Activated CD4-positive, alpha-beta T cell treated with anti-CD3 and anti-CD28 coated beads, Interleukin-2, amount 10 ng/mL, durations not matched to agents 24 days and 14 days (primary cell): Measurements from ENCODE around the gene HABP4. TPM values are rescaled to one million over a fixed set of nuclear protein-coding genes. Genes with fewer than 3 reads are reported as not detected.
A peak's percentile ranks its signal among the peaks of the same experiment; 100 is the strongest.

Experiments
- DNase-seq: peaks from one replicate; pipeline ENCODE4 v3.0.0; 2022
- H3K27ac Mint-ChIP-seq: one replicate; pipeline ENCODE4 v1.8.0; 2022; ENCODE audit warnings: mild to moderate bottlenecking, mixed read lengths
- H3K27me3 Mint-ChIP-seq: one replicate; pipeline ENCODE4 v1.8.0; 2022; ENCODE audit warnings: mixed read lengths
- H3K36me3 Mint-ChIP-seq: one replicate; pipeline ENCODE4 v1.8.0; 2022; ENCODE audit warnings: low read depth, mild to moderate bottlenecking, mixed read lengths
- H3K4me1 Mint-ChIP-seq: one replicate; pipeline ENCODE4 v1.8.0; 2021; ENCODE audit warnings: mixed read lengths
- H3K4me3 Mint-ChIP-seq: one replicate; pipeline ENCODE4 v1.8.0; 2022; ENCODE audit warnings: mild to moderate bottlenecking, moderate library complexity, mixed read lengths
- H3K9me3 Mint-ChIP-seq: one replicate; pipeline ENCODE4 v1.8.0; 2021; ENCODE audit warnings: mixed read lengths
- intact Hi-C: fragments of 100-400 bp; cut with micrococcal nuclease; formaldehyde crosslinking; loops from one replicate; pipeline ENCODE4 v1.15.1; 2023
- total RNA-seq: library from RNA; stranded (reverse); gene quantifications from 2 replicates; pipeline ENCODE4 v1.2.3, GENCODE V29; 2022

The HABP4 gene
- total RNA-seq, 1 donor from 2014 or later = 9.1 TPM

DNA sequence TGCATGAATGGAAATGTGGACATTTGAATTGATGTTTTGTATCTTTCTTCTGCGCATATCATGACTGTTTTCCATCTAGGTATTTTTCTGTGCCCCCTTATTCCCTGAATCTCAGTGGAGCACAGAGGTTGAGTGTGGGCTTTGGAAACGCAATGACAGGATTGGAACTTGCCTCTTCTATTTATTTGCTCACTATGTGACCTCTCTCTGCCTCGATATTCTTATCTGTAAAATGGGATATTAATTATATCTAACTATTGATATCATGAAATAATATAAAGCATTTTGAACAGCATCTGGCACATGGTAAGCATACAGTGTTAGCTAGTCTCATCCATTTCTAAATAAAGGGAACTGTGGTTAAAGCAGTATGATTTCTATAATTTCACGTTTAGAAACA lies 26.0 kb downstream of the HABP4 start:
- peaks cover 8% of the 10 kb centered on the region for H3K4me1 Mint-ChIP-seq
- H3K9me3 Mint-ChIP-seq = no peaks in the 10 kb centered on the region
- H3K36me3 Mint-ChIP-seq = peaks cover 15% of the 10 kb centered on the region
- no peak overlapping the region for H3K4me3 Mint-ChIP-seq
- H3K27ac Mint-ChIP-seq = no peak overlapping the region
- no peaks in the 10 kb centered on the region for H3K27me3 Mint-ChIP-seq
- intact Hi-C loops = loop anchor here (5.0 kb wide), 1 partner anchor 76 kb away; no protein-coding TSS in a partner anchor
- no peak for DNase-seq

DNA sequence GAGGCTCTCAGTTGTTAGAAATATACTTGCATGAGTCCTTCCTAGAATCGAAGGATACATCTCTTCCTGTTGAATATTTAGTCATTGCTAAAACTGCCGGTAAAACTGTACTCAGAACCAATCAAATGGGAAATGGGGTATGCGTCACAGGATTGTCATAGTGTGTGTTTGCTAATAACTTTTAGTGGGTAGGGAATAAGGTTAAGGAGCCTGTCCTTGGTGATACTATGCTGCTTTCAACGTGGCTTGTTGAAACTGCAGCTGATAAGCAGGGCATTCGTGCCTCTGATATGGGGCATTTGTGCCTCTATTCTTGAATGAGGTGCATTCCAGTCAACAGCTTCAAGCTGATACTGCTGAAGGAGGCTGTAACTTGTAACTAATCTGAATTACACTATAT lies 26.6 kb downstream of the HABP4 start:
- Mint-ChIP-seq H3K9me3 (no peaks in the 10 kb centered on the region), H3K27me3 (no peaks in the 10 kb centered on the region), H3K36me3 (peaks cover 11% of the 10 kb centered on the region), H3K4me1 (peaks cover 8% of the 10 kb centered on the region), H3K4me3 (no peak overlapping the region), H3K27ac (no peak overlapping the region)
- DNase-seq = no peak
- intact Hi-C loops = loop anchor here (5.0 kb wide), 1 partner anchor 76 kb away; no protein-coding TSS in a partner anchor

DNA sequence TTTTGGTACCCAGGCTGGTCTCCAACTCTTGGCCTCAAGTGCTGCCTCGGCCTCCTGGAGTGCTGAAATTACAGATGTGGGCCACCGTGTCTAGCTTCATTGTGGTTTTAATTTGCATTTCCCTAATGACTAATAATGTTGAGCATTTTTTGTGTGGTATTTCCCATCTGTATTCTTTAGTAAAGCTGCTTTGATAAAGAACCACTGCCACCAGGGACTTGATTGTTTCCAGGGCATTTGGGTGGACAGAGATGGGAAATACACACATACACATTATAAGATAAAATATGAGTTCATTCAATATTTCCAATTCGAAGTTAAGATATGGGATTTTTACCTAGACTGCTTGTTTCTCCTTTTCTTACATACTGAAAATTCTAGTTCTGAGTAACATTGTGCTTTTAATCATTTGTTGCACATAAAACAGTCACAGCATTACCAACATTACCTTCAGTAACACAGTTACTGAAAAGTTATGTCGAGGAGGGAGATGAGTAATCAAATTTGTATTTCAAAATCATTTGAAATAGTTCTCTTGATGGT lies 28.9 kb downstream of the HABP4 start:
- H3K4me3 Mint-ChIP-seq = no peak overlapping the region
- H3K4me1 Mint-ChIP-seq = peaks cover 9% of the 10 kb centered on the region
- no peaks in the 10 kb centered on the region for H3K27me3 Mint-ChIP-seq
- intact Hi-C loops = loop anchor here (1.0 to 5.0 kb wide), 2 partner anchors 12 to 73 kb away; no protein-coding TSS in a partner anchor
- peaks cover under 1% of the 10 kb centered on the region for H3K9me3 Mint-ChIP-seq
- peaks cover 13% of the 10 kb centered on the region for H3K36me3 Mint-ChIP-seq
- no peak for DNase-seq
- H3K27ac Mint-ChIP-seq = peak overlapping the region; percentile 34

DNA sequence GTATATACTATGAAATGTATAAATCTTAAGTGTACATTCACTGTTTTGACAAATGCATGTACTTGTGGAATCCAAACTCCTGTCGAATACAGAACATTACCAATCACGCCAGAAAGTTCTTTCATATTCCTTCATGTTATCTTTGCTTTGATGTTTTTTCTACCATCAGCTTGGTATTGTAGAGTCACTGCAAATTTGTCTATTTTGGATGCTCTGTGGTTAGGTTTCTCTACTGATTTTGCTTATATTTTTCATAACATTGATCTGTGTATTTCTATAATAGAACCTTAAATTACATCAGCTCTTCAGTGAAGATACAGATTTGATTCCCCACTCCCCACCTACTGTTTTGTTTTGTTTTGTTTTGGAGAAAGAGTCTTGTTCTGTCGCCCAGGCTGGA lies 30.8 kb downstream of the HABP4 start:
- intact Hi-C loops = no loop called here
- no peak for DNase-seq

DNA sequence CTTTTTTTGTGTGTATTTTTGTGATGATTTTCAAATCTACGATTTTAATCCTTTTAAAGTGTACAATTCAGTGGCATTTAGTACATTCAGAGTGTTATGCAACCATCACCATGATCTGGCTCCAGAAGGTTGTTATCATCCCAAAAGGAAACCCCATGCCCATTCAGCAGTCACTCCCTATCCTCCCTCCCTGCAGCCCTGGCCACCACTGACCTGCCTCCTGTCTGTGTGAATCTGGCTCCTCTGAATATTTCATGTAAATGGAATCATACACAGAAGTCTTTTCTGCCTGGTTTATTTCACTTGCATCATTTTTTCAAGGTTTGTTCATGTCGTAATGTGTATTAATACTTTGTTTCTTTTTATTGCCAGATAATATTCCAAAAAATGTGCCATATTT lies 32.5 kb downstream of the HABP4 start:
- peaks cover 23% of the 10 kb centered on the region for H3K36me3 Mint-ChIP-seq
- peaks cover 3% of the 10 kb centered on the region for H3K9me3 Mint-ChIP-seq
- intact Hi-C loops = no loop called here
- H3K4me1 Mint-ChIP-seq = peaks cover 10% of the 10 kb centered on the region
- no peaks in the 10 kb centered on the region for H3K27me3 Mint-ChIP-seq
- DNase-seq = no peak
- no peak overlapping the region for H3K27ac Mint-ChIP-seq
- H3K4me3 Mint-ChIP-seq = no peak overlapping the region

More for the DNA sequence above, 30.8 kb downstream of the HABP4 start:
- Mint-ChIP-seq H3K4me1 (peaks cover 12% of the 10 kb centered on the region), H3K27ac (no peak overlapping the region), H3K4me3 (no peak overlapping the region), H3K27me3 (no peaks in the 10 kb centered on the region), H3K36me3 (peaks cover 22% of the 10 kb centered on the region), H3K9me3 (peaks cover 3% of the 10 kb centered on the region)

DNA sequence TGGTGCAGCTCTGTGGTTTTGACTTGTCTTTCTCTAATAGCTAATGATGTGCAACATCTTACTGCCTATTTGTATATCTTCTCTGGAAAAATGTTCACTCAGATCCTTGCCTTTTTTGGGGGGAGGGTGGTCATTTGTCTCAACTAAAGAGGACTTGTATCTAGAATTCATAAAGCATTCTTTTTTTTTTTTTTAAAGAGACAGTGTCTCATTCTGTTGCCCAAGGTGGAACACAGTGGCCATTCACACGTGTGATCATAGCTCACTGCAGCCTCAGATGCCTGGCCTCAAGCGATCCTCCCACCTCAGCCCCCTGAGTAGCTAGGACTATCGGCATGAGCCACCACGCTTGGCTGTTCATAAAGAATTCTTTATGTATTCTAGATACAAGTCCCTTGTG lies 33.2 kb downstream of the HABP4 start:
- H3K4me3 Mint-ChIP-seq = no peak overlapping the region
- intact Hi-C loops = no loop called here
- H3K27me3 Mint-ChIP-seq = no peaks in the 10 kb centered on the region
- H3K27ac Mint-ChIP-seq = no peak overlapping the region
- H3K4me1 Mint-ChIP-seq = peaks cover 10% of the 10 kb centered on the region
- no peak for DNase-seq
- H3K36me3 Mint-ChIP-seq = peaks cover 23% of the 10 kb centered on the region
- H3K9me3 Mint-ChIP-seq = peaks cover 3% of the 10 kb centered on the region

DNA sequence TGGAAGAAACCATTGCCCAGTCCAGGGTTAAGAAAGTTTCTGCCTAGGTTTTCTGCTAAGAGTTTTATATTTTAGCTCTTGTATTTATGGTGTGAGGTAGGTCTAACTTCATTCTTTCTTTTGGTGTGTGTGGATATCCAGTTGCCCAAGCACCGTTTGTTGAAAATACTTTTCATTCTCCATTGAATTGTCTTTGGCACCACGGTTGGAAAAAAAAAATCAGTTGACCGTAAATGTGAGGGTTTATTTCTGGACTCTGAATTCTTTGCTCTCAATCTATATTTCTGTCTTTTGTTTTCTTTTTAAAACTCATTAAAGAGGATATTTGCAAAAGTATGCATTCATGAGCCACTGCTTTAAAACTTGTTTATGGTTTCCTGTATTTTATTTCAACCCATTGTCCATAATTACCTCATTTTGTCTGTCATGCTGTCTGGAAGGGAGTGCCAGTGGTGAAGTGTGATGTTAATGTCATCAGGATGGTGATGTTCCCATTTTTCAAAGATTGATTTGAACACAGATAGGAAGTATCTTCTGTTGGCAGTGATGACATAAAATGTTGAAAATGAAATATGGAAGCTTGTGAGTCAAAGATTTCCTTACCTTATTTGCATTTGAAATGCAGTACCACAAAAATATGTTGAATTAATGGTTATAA lies 33.9 kb downstream of the HABP4 start:
- intact Hi-C loops = no loop called here
- Mint-ChIP-seq H3K4me1 (peaks cover 7% of the 10 kb centered on the region), H3K4me3 (no peak overlapping the region), H3K27me3 (no peaks in the 10 kb centered on the region), H3K27ac (peak overlapping the region; percentile 52), H3K36me3 (peaks cover 25% of the 10 kb centered on the region), H3K9me3 (peaks cover 3% of the 10 kb centered on the region)
- no peak for DNase-seq

DNA sequence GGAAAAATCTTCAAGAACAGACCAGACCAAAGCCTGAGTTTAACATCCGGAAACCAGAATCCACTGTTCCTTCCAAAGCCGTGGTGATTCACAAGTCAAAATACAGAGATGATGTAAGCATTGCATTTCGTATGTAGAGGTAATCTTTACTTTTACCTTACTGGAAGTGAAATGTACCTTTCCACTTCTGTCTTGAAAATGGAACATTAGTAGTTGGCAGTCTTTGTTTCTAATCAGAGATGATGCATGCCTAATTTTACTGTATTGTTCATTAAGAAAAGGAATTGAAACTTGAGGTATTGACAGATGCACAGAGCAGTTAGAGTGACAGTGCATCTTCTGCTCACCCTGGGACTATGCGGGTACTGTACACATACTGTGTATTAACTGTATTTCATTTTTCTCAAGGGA lies 34.6 kb downstream of the HABP4 start:
- Mint-ChIP-seq H3K27me3 (no peaks in the 10 kb centered on the region), H3K9me3 (peaks cover 3% of the 10 kb centered on the region), H3K36me3 (peaks cover 27% of the 10 kb centered on the region), H3K4me3 (no peak overlapping the region), H3K27ac (no peak overlapping the region), H3K4me1 (peaks cover 5% of the 10 kb centered on the region)
- DNase-seq = no peak
- intact Hi-C loops = no loop called here

DNA sequence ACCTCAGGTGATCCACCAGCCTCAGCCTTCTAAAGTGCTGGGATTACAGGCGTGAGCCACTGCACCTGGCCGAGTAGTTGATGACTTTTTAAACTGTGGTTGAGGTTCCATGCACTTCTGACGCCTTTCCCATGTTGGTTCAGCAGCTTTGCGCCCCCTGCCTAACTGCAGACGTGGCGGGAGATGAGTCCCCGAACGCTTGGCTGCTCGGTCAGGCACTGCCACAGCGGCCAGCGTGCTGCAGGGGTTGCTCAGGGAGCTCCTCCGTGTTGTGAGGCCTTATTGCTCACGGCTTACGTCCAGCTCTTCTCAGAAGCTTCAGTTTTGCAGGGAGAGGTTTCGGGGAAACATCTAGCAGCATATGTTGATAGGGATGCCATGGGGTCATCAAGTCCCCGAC lies 35.3 kb downstream of the HABP4 start:
- Mint-ChIP-seq H3K27me3 (no peaks in the 10 kb centered on the region), H3K9me3 (peaks cover 3% of the 10 kb centered on the region), H3K27ac (no peak overlapping the region), H3K4me3 (no peak overlapping the region), H3K36me3 (peaks cover 29% of the 10 kb centered on the region), H3K4me1 (peaks cover 5% of the 10 kb centered on the region)
- DNase-seq = no peak
- intact Hi-C loops = no loop called here

DNA sequence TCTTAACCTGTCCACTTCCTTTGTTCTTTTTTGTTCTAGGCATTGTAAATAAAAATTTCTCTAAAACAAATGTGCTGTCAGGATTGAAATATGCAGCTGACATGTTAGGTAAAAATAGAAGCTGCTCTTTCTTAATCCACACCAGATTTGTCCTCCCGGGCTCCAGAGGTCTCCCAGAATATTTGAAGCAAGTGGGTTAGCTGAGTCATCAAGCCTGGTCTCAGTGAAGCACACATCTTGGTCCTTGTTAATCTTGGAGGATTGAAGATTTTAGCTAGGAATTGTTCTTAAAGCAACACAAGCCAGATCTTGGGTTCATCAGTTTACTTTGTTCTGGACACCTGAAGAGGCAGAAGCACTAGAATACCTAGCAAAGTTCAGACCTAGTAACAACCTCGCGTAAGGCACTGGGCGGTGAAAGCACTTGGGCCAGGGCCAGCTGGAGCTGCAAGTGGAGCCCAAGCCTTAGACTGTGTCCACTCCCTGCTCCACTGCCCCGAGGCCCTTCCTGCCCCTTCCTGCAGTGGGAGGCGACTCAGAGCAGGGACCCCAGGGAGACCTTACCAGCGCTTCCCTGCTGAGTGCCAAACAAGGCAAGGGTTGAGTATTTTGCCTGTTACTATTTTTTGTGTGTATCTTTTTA lies 36.5 kb downstream of the HABP4 start:
- H3K9me3 Mint-ChIP-seq = peaks cover 3% of the 10 kb centered on the region
- H3K4me3 Mint-ChIP-seq = no peak overlapping the region

DNA sequence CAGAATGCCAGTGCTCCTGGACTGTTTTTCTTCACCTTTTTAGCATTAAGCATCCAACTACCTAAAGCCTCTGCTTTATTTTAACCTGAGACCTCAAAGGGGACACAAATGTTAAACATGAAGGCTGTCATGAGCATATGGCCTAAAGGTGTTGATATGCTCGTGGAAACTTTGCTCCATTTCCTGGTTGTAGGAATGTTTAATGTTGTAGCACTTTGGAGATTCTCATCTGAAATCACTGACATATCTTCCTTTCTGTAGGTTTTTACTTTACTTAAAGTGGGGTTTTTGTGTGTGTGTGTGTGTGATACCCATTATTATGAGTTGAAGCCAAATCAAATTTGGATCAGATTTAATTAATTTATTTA lies 37.0 kb downstream of the HABP4 start:
- peaks cover 11% of the 10 kb centered on the region for H3K4me1 Mint-ChIP-seq
- H3K4me3 Mint-ChIP-seq = no peak overlapping the region
- intact Hi-C loops = no loop called here
- no peaks in the 10 kb centered on the region for H3K27me3 Mint-ChIP-seq
- H3K36me3 Mint-ChIP-seq = peaks cover 35% of the 10 kb centered on the region
- H3K27ac Mint-ChIP-seq = no peak overlapping the region
- DNase-seq = no peak
- peaks cover 3% of the 10 kb centered on the region for H3K9me3 Mint-ChIP-seq

More for the DNA sequence above, 36.5 kb downstream of the HABP4 start:
- no peak overlapping the region for H3K27ac Mint-ChIP-seq
- H3K36me3 Mint-ChIP-seq = peaks cover 33% of the 10 kb centered on the region
- no peak for DNase-seq
- peaks cover 8% of the 10 kb centered on the region for H3K4me1 Mint-ChIP-seq
- intact Hi-C loops = no loop called here
- no peaks in the 10 kb centered on the region for H3K27me3 Mint-ChIP-seq

DNA sequence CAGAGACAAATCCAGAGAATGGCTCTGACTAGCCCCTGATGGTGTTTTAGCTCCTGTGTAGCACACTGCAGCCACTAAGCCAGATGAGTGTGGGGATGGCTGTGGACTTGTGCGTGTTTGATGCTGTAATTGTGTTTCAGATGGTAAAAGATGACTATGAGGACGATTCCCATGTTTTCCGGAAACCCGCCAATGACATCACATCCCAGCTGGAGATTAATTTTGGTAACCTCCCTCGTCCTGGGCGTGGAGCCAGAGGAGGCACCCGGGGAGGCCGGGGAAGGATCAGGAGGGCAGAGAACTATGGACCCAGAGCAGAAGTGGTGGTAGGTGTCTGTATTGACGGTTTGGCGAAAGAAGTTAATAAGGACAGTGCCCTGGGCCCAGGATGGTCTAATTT lies 38.0 kb downstream of the HABP4 start:
- Mint-ChIP-seq H3K27me3 (no peaks in the 10 kb centered on the region), H3K27ac (no peak overlapping the region), H3K36me3 (peaks cover 32% of the 10 kb centered on the region), H3K4me1 (peaks cover 11% of the 10 kb centered on the region), H3K4me3 (no peak overlapping the region), H3K9me3 (peaks cover 3% of the 10 kb centered on the region)
- intact Hi-C loops = no loop called here
- DNase-seq = no peak

DNA sequence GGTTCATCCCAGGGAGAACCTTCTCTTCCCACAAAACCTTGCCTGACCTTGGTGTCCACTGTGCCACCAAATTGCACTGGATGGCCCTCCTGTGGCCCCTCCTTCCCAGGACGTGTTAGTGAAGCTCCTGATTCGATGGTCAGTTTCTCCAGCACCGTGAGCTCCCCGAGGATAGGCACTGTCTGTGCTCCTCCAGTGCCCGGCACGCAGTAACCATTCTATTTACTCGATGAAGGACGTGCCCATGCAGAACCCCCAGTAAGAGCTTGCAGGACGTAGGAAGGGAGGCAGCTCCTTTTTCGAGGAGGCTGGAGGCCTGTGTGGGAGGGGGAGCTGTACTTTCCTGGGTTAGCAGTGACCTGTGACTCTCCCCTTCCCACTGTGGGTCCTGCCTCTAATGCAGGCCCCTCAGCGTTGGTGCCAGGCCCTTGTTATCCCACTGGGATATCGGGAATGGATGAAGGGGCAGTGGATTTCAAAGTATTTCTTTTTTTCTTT lies 39.6 kb downstream of the HABP4 start:
- no peak overlapping the region for H3K27ac Mint-ChIP-seq
- H3K36me3 Mint-ChIP-seq = peaks cover 26% of the 10 kb centered on the region
- no peak overlapping the region for H3K4me3 Mint-ChIP-seq
- H3K4me1 Mint-ChIP-seq = peaks cover 8% of the 10 kb centered on the region
- intact Hi-C loops = no loop called here
- H3K9me3 Mint-ChIP-seq = no peaks in the 10 kb centered on the region
- no peak for DNase-seq
- H3K27me3 Mint-ChIP-seq = no peaks in the 10 kb centered on the region

DNA sequence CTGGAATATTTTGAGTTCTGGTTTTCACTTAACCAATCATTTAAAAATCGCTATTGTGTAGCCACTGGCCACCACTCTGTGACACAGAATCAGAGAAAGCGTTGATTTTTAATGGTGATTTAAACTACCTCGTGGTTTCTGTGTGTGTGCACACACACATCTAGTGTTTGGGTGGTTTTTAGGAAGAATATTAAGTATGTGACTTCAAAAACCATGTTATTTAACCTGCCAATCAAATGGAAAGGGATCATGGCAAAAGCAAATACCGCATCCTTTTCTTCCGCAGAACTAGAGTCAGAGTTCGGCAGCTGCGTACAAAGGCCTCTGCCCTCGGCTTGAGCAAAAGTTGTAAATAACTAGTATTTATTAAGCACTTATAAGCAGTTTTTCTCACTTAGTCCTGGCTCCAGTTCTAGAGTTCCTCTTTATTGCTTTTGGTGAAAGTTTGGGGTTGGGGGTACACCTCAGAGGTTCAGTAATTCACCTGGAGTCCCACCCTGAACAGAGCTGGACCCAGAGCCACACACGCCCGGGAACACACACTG lies 40.6 kb downstream of the HABP4 start:
- DNase-seq = no peak
- intact Hi-C loops = loop anchor here (1.0 to 5.0 kb wide), 2 partner anchors 11 to 77 kb away; no protein-coding TSS in a partner anchor
- H3K27ac Mint-ChIP-seq = no peak overlapping the region
- peaks cover 8% of the 10 kb centered on the region for H3K4me1 Mint-ChIP-seq
- H3K4me3 Mint-ChIP-seq = no peak overlapping the region
- H3K36me3 Mint-ChIP-seq = peaks cover 20% of the 10 kb centered on the region
- H3K27me3 Mint-ChIP-seq = no peaks in the 10 kb centered on the region
- no peaks in the 10 kb centered on the region for H3K9me3 Mint-ChIP-seq
